ENCODE data around the gene ABCG8.

The ABCG8 gene

GRCh38 chr2:43798300-43798699, 40.5 kb upstream of the ABCG8 start:
- 0 out of 3 replicates have a peak, but pooled peaks have one; percentile 42 for ATAC-seq
- TF ChIP-seq ZNF8 (CRISPR knock-in tag; IDR thresholded peaks at IDR 0.05) (no peak), ZFP30 (CRISPR knock-in tag; IDR thresholded peaks at IDR 0.05) (no peak), ESRRG (CRISPR knock-in tag; IDR thresholded peaks at IDR 0.05) (no peak), TSHZ2 (CRISPR knock-in tag; IDR thresholded peaks at IDR 0.05) (no peak), SNAI2 (CRISPR knock-in tag; IDR thresholded peaks at IDR 0.05) (no peak), GLIS3 (CRISPR knock-in tag; IDR thresholded peaks at IDR 0.05) (no peak), CSRNP3 (CRISPR knock-in tag; IDR thresholded peaks at IDR 0.05) (no peak), CREB5 (CRISPR knock-in tag; IDR thresholded peaks at IDR 0.05; ENCODE audit: low read depth) (no peak), OSR1 (CRISPR knock-in tag; IDR thresholded peaks at IDR 0.05) (no peak), ZNF565 (CRISPR knock-in tag; conservative IDR thresholded peaks at IDR 0.05; ENCODE audit: low read depth) (no peak), TOX (CRISPR knock-in tag; IDR thresholded peaks at IDR 0.05; ENCODE audit: borderline replicate concordance) (no peak), ZFP3 (CRISPR knock-in tag; IDR thresholded peaks at IDR 0.05) (no peak), ZNF70 (CRISPR knock-in tag; IDR thresholded peaks at IDR 0.05) (no peak), RARB (CRISPR knock-in tag; IDR thresholded peaks at IDR 0.05) (no peak), BACH2 (CRISPR knock-in tag; IDR thresholded peaks at IDR 0.05; ENCODE audit: borderline replicate concordance) (no peak), POU6F1 (CRISPR knock-in tag; IDR thresholded peaks at IDR 0.05; ENCODE audit: borderline replicate concordance, low read depth) (no peak), PPARA (CRISPR knock-in tag; IDR thresholded peaks at IDR 0.05; ENCODE audit: borderline replicate concordance) (no peak), ISL1 (CRISPR knock-in tag; IDR thresholded peaks at IDR 0.05) (no peak)

- TF ChIP-seq CREB5 (CRISPR knock-in tag; IDR thresholded peaks at IDR 0.05; ENCODE audit: low read depth) (no peak), ZFP30 (CRISPR knock-in tag; IDR thresholded peaks at IDR 0.05) (no peak), ZNF8 (CRISPR knock-in tag; IDR thresholded peaks at IDR 0.05) (no peak), GLIS3 (CRISPR knock-in tag; IDR thresholded peaks at IDR 0.05) (no peak), ARNTL (CRISPR knock-in tag; IDR thresholded peaks at IDR 0.05; ENCODE audit: borderline replicate concordance, low read depth) (no peak), PATZ1 (CRISPR knock-in tag; IDR thresholded peaks at IDR 0.05; ENCODE audit: borderline replicate concordance) (no peak), RARB (CRISPR knock-in tag; IDR thresholded peaks at IDR 0.05) (no peak), CSRNP3 (CRISPR knock-in tag; IDR thresholded peaks at IDR 0.05) (no peak), OSR1 (CRISPR knock-in tag; IDR thresholded peaks at IDR 0.05) (no peak), ESRRG (CRISPR knock-in tag; IDR thresholded peaks at IDR 0.05) (no peak)
Observed at GRCh38 chr2:43800894-43801293, 37.9 kb upstream of the ABCG8 start.

More at GRCh38 chr2:43800894-43801293, 37.9 kb upstream of the ABCG8 start:
- no peak for ATAC-seq
